Stimulated activated CD4-positive, alpha-beta T cell treated with anti-CD3 and anti-CD28 coated beads, Interleukin-2, amount 100 ng/mL, for 4 hours (primary cell): Measurements from ENCODE around the gene NPIPB8.
"Not testable (repeated sequence)": the region's sequence is repeated elsewhere in the genome, so short reads cannot be mapped to it uniquely, and the experiment has no call there.

Experiments used
- DNase-seq: peaks from one replicate; pipeline ENCODE4 v3.0.0-alpha.2; 2020; ENCODE audit warnings: low read depth

Gene NPIPB8

DNA sequence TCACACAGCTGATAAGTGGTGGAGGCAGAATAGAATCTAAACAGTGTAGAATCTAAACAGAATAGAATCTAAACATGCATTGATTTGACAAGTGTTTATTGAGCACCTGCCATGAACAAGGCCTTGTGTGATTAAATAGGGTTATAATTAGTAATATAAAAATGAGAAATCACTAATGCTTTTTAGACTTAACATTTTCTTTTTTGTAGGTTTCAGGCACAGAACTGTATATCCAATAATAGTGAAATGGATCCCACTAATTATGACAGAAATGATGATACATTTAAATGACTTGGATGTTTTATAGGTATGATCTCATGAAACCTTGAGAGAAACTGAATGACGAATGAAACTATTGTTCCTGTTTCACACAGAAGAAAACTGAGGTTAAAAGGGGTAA is at the start of gene NPIPB8:
TSS of gene NPIPB8 (plus strand) at position 301 of the 400 bp plus-strand sequence. CDS start 296 bp downstream, outside the sequence.
- not testable (repeated sequence) for DNase-seq

DNA sequence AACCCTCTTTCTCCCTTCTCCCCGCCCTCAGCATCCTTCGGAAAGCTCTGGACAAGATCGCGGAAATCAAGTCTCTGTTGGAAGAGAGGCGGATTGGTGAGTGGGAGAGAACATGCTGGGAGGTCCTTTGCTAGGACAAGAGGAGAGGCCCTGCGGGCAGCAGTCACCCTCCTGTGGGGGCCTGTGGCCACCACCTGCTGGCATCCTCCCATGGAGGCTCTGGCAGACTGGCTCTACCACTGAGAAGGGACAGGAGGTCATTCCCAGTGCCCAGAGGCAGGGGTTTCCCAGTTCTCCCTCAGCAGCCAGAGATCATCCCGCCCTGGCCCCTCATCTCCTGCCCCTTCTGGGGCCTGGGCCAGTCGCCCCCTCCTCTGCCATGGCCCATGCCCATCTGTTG is 48.8 kb upstream of the NPIPB8 start:
- DNase-seq: no peak

DNA sequence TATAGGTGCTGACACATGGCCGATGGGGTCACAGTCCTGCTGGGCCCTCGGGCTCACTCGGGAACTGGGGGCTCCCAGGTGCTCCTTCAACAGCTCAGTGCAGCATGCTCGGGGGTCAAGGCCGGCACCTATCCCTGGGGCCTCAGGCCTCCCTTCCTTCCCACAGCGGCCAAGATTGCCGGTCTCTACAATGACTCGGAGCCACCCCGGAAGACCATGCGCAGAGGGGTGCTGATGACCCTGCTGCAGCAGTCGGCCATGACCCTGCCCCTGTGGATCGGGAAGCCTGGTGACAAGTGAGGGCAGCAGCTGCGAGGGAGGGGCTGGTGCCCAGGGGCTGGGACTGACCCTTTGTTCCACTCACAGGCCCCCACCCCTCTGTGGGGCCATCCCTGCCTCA is 47.9 kb upstream of the NPIPB8 start:
- DNase-seq: no peak

DNA sequence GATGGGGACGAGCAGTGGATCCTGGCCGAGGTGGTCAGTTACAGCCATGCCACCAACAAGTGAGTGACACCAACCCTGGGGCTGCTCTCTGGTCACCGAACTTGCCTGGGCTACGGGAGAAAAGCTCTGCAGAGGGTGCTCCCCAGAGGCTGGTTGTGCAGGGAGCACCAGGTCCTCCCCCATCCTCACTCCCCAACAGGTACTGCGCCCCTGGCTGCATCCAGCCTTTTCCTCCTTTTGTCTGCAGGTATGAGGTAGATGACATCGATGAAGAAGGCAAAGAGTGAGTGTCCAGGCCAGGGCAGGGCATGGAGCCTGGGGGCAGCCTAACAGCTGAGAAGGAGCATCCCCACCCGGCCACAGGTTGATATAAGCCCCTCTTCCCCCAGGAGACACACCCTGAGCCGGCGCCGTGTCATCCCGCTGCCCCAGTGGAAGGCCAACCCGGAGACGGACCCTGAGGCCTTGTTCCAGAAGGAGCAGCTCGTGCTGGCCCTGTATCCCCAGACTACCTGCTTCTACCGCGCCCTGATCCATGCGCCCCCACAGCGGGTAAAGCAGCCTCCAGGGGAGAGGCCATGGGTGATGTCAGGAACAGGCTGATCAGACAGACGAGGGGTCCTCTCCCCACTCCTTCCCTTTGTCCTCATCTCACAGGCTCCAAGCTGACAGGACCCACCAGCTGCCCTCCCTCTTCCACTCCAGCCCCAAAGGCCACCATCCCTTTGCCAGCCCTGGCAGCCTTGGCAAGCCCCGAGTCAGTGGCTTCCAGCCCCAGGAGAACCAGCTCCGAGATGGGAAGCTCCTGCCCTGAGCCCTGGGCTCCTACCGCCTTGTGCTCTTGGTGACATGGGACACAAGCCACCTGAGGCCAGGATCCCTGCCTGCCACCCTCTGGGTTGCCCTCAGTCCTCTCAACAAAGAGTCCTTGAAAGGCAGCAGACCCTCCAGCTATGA is 47.2 kb upstream of the NPIPB8 start:
- DNase-seq: no peak

DNA sequence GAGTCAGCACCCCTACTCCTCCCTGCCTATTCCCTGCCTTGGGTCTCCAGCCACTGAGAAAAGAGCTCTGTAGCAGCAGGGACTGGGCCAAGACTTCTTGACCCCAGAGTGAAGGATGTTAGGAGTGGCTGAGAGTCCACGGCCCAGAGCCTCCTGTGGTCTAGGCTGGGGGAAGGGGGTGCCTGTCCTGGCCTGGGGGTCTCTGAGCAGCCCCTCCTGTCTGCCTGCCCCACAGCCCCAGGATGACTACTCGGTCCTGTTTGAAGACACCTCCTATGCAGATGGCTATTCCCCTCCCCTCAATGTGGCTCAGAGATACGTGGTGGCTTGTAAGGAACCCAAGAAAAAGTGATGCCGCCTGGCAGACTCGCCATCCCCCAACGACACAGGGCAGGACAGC is 46.5 kb upstream of the NPIPB8 start:
- no peak for DNase-seq

DNA sequence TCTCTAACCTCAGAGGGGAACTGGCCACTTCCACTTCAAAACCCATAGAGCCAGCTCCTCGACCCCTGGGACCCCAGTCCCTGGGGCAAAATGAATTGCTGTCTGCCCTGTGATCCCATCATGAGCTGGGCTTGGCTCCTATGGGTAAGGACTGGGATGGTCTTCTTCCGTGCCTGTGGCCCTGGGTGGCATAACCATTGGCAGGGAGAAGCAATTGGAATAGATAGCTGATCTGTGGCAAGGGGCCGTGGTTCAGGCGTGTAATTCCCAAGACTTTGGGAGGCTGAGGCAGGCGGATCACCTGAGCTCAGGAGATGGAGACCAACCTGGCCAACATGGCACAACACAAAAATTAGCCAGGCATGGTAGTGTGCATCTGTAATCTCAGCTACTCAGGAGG is 45.4 kb upstream of the NPIPB8 start:
- DNase-seq: no peak

DNA sequence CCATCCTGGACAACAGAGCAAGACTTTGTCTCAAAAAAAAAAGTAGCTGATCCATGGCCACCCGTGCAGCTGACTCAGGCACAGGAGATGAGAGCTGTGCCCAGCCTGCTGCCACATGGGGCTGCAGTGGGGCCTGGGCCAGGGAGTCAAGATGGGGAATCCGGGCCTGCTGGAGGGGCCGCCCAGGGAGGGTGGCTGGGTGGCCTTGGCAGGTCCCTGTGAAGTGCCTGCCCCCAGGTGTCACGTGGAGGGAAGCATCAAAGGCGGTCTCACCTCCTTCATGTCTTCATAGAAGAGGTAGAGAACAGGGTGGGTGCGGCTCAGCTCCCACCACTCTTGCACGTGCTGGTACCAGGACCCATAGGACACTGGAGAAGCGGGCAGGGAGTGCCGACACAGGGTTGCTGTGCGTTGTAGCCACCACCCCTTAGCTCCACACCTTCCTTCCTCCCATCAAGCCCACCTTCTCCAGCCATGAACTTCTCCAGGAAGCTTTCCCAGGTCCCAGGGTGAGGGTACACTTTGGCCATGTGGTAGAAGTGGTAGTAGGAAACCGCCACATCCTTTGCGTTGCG is 44.8 kb upstream of the NPIPB8 start:
- DNase-seq: no peak

DNA sequence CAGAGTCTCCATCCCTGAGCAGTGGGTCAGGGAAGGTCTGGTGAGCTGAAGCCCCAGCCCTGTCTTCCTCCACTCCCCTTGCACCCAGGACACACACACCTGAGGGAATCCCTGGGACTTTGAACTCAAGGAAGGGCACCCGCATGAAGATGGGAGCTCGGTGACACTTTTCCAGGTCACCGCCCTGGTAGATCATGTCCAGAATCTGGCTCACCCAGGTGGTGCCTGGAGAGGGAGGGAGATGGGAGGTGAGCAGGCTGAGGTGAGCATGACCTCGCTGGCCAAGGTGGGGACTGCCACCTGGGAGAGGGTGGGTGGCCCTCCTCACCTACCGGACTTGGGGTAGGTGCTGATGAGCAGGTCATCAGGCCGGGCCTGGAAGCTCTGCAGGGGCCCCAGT is 42.4 kb upstream of the NPIPB8 start:
- not testable (repeated sequence) for DNase-seq

DNA sequence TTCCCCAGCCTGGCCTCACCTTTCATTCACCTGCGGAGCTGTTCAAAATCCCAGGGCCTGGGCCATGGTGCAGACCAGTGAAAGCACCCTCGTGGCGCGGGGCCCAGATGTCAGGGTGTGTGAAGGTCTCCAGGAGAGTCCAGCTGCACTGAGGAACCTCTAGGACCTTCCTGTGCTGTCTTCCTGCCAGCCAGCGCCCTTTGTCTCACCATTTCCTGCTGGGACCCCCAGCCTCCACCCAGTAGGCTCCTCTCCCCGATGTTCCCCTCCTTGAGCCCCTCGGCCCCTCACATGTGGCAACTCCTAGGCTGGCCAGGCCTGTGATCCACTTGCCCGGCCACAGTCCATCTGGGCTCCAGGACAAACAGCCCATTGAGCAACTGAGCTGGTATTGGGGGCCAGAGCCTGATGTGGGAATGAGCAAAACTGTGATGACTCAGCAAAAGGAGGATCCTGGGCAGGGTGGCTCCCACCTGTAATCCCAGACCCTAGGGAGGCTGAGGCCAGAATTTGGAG is 41.7 kb upstream of the NPIPB8 start:
- no peak for DNase-seq

DNA sequence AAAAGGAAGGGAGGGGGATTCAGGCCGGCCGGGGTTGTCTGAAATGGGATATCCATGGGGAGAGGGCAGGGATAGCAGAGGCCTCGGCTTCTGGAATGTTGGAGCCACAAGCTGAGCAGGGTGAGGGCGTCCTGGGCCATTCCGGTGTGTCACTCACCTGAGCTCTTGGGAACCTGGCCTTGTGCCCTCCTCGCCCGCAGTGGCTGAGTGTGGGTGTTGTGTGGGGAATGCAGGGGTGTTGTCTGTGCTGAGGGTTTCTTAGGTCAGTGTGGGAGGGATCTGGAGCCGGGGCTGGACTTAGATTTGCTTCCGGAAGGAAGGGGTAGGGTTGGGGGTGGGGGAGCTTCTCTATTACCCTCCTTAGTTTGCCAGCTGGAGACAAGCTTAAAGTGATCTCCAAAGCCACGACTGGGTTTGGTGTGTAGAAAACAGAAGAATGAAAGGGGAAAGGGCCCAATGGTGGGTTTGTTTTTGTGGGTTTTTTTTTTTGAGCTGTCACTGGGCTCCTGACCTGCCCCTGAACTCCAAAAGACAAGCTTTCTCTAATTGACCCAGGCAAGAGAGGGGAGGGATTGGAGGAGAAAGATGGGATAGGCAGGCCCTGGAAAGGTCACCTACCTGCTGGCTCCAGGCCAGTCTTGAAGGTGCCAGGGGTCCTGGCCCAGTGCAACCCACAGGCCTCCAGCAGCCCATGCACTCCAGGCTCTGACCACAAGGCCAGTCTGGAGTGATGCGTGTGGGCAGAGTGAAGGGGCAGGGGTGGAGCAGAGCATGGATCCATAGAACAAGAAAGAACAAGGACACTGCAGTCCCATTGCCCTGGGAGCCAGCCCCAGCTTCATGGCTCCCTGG is 40.8 kb upstream of the NPIPB8 start, which contains the start of gene SULT1A2:
TSS of gene SULT1A2 (minus strand) at position 211 of the 852 bp plus-strand sequence. CDS start 1,120 bp downstream, outside the sequence.
- no peak for DNase-seq

DNA sequence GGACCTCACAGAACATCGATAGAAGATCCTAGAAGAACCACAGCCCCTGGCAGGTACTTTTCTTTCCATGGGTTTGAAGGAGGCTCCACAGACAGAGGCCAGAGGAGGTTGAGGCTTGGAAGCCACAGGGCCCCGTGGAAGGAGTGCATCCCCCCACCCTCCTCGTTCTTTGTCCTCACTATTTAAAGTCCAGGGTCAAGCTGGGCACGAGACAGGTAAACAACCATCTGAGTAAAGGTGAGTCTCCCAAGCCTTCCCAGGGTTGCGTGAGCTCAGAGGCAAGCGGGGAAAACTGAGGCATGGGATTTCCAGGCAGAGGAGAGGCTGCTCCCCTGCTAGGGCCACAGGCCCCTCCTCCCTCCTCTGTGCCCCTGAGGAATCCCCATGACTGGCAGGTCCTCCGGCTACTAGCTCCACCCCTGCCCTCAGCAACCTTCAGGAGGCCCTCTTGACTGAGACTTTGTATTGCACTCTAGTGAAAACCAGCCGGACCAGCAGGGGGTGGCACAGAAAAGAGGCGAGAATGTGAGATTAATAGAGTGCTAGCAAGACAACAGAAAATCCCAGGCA is 40.1 kb upstream of the NPIPB8 start:
- no peak for DNase-seq

DNA sequence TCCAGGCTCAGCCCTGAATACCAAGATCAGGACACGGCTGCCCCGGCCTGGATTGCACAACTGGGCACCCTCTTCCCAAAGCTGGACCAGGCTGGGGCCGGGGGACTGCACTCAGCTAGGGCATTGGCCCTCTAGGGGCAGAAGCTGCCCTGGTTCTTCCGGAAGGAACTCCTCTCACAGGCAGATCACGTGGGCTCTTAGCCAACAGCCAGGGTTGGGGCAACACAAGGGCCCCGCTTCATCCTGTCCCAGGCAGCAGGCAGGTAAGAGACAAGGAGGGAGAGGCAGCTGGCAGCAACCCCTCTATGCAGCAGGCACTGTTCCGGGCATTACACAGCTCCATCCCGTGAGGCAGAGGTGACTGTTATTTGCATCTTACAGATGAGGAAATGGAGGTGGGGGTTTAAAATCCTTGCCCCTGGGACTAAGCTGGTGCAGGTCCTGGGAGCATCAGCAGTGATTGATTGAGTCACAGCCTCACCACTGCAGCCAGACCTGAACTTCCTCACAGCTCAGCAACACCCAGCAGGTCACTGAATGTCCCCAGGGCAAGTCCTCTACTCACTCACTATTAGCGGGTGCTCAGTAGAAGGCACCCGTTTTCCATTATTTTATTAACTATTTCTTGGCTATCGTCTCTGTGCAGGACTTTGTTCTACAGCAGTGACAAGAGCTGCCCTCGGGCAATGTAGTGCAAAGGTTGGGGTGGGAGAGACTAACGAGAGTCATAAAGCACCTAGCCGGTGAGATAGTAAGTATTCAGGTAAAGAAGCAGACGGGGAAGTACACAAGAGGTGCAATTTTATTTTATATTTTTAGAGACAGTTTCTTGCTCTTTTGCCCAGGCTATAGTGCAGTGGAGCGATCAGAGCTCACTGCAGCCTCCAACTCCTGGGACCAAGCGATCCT is 38.2 kb upstream of the NPIPB8 start:
- not testable (repeated sequence) for DNase-seq

DNA sequence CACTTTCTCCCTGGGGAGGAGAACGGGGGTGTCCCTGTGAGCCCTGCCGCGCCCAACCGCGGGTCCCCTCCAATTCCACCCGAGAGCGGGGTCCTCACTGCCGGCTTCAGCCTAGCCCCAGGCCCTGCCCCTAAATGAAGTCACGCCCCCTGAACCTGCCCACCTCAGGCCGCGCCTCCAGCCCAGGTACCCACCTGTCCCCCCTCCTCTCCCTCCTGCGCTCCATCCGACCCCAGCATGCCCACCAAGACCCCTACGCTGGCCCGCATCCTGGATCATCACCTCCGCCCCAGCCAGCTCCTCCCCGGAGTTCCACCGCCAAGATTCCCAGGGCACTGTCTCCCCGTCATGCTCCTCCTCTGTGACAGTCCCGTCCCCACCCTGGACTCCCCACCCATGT is 36.9 kb upstream of the NPIPB8 start:
- DNase-seq: not testable (repeated sequence)

DNA sequence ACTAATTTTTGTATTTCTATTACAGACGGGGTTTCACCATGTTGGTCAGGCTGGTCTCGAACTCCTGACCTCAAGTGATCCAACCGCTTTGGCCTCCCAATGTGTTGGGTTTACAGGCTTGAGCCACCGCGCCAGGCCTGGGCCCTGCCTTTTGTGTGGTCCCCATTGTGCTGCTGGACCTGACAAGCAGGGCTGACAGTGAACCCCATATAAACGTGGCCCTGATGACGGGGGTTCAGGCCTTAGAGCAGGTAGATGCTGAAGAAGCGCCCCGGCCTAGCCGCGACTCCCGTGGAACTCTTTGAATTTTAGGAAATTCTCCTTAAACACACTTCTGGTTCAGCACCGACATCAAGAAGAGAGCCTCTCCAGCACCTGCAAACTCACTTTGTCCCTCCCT is 36.3 kb upstream of the NPIPB8 start:
- not testable (repeated sequence) for DNase-seq

DNA sequence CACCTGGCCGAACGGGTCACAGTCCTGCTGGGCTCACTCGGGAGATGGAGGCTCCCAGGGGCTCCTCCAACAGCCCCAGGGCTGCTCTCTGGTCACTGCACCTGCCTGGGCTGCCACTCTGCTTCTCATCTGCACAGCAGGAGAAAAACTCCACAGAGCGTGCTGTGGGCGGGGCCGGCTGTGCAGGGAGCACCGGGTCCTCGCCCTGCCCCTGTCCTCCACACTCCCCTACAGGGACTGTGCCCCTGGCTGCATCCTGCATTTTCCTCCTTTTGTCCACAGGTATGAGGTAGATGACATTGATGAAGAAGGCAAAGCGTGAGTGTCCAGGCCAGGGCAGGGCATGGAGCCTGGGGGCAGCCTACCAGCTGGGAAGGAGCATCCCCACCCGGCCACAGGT is 35.8 kb upstream of the NPIPB8 start:
- not testable (repeated sequence) for DNase-seq

DNA sequence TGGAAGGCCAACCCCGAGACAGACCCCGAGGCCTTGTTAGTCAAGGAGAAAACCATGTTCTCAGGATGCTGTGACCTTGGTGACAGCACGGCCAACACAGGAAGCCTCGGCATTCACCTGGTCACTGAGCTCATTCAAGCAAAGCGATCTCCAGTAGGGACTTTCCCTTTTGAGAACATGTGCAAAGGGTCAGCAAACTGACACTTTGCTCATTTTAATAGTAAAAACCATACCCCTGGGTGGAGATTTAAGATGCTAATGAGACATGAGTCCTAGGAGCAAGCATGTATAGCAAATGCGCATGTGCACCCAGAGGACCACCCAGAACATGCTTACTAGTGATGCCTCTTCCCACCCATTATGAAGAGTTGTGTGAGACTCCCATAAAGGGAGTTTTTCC is 35.3 kb upstream of the NPIPB8 start:
- DNase-seq: no peak

DNA sequence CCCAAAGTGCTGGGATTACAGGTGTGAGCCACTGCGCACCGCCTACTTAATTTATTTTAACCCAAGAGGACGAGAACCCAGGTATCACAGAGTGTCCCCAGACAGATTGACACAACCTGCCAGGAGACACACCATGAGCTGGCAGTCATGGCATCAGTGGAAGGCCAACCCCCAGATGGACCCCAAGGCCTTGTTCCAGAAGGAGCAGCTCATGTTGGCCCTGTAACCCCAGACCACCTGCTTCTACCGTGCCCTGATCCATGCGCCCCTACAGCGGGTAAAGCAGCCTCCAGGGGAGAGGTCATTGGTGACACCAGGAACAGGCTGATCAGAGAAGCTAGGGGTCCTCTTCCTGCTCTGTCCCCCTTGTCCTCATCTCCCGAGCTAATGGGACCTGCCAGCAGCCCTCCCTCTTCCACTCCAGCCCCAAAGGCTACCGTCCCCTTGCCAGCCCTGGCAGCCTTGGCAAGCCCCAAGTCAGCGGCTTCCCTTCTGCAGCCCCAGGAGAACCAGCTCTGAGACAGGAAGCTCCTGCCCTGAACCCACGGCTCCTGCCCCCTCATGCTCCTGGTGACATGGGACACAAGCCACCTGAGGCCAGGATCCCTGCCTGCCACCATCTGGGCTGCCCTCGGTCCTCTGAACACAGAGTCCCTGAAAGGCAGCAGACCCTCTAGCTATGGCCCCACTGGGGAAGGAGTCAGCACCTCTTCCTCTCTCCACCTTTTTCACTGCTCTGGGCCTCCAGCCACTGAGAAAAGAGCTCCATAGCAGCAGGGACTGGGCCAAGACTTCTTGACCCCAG is 34.3 kb upstream of the NPIPB8 start:
- DNase-seq: no peak

DNA sequence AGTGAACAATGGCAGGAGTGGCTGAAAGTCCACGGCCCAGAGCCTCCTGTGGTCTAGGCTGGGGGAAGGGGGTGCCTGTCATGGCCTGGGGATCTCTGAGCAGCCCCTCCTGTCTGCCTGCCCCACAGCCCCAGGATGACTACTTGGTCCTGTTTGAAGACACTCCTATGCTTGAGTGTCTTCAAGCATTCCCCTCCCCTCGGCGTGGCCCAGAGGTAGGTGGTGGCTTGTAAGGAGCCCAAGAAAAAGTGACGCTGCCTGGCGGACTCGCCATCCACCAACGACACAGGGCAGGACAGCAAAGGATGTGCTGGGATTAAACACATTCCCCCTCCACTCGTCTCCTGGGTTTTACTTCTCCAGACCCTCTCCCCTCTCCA is 33.7 kb upstream of the NPIPB8 start:
- no peak for DNase-seq

DNA sequence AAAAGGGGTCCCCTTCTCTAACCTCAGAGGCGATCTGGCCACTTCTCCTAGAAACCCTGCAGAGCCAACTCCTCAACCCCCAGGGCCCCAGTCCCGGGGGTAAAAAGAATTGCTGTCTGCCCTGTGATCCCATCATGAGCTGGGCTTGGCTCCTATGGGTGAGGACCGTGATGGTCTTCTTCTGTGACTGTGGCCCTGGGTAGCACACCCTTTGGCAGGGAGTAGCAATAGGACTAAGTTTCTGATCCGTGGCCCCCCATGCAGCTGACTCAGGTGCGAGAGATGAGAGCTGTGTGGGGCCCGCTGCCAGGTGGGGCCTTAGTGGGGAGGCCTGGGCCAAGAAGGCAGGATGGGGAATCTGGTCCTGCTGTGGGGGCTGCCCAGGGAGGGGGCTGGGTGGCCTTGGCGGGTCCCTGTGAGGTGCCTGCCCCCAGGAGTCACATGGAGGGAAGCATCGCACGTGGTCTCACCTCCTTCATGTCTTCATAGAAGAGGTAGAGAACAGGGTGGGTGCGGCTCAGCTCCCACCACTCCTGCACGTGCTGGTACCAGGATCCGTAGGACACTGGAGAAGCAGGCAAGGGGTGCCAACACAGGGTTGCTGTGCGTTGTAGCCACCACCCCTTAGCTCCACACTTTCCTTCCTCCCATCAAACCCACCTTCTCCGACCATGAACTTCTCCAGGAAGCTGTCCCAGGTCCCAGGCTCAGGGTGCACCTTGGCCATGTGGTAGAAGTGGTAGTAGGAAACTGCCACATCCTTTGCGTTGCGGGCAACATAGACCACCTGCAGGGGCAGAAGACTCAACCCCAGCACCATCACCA is 31.4 kb upstream of the NPIPB8 start:
- DNase-seq: no peak
